ENCODE data around the gene DUXA.
"Not testable (repeated sequence)": the region's sequence is repeated elsewhere in the genome, so short reads cannot be mapped to it uniquely, and the experiment has no call there.

The DUXA gene

GRCh38 chr19:57167385-57167784 lies at the start of gene DUXA:
DUXA (minus strand) TSS chr19:57167485; CDS start chr19:57167443, 42 bp downstream.
- H3K4me1 ChIP-seq: peaks cover 0 to 12% (median 5%) of the 10 kb centered on the region in 4 donors
- peak within 1 kb of the TSS in 1 of 2 donors; percentile 13 for H3K27ac ChIP-seq
- DNase-seq: no peak
- no peaks in the 10 kb centered on the region for H3K27me3 ChIP-seq
- H3K36me3 ChIP-seq: no peaks in the 10 kb centered on the region
- no peaks in the 10 kb centered on the region for H3K9me3 ChIP-seq
- TF ChIP-seq, protein P1, sequence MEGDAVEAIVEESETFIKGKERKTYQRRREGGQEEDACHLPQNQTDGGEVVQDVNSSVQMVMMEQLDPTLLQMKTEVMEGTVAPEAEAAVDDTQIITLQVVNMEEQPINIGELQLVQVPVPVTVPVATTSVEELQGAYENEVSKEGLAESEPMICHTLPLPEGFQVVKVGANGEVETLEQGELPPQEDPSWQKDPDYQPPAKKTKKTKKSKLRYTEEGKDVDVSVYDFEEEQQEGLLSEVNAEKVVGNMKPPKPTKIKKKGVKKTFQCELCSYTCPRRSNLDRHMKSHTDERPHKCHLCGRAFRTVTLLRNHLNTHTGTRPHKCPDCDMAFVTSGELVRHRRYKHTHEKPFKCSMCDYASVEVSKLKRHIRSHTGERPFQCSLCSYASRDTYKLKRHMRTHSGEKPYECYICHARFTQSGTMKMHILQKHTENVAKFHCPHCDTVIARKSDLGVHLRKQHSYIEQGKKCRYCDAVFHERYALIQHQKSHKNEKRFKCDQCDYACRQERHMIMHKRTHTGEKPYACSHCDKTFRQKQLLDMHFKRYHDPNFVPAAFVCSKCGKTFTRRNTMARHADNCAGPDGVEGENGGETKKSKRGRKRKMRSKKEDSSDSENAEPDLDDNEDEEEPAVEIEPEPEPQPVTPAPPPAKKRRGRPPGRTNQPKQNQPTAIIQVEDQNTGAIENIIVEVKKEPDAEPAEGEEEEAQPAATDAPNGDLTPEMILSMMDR (IDR thresholded peaks at IDR 0.05): no peak
- H3K4me3 ChIP-seq: no peak within 1 kb of the TSS
- intact Hi-C loops (cut with DNase I; ENCODE audit: low total_unique reads): no loop called here

DNA sequence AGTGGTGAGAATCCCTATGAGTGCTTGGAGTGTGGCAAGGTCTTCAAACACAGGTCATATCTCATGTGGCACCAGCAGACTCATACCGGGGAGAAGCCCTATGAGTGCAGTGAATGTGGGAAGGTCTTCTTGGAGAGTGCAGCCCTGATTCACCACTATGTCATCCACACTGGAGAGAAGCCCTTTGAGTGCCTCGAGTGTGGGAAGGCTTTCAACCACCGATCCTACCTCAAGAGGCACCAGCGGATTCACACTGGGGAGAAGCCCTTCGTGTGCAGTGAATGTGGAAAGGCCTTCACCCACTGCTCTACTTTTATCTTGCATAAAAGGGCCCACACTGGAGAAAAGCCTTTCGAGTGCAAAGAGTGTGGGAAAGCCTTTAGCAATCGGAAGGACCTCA lies 44.8 kb upstream of the DUXA start:
- H3K9me3 ChIP-seq: peaks cover 2 to 93% (median 48%) of the 10 kb centered on the region in 3 donors

GRCh38 chr19:57210381-57210780 lies 43.1 kb upstream of the DUXA start:
- no peaks in the 10 kb centered on the region for H3K27me3 ChIP-seq
- peaks cover 89 to 97% (median 95%) of the 10 kb centered on the region in 3 donors for H3K36me3 ChIP-seq
- H3K9me3 ChIP-seq: peaks cover 2 to 86% (median 55%) of the 10 kb centered on the region in 3 donors
- TF ChIP-seq, protein P1 (IDR thresholded peaks at IDR 0.05): no peak
- H3K4me1 ChIP-seq: no peaks in the 10 kb centered on the region
- no peak for DNase-seq
- no peak overlapping the region for H3K27ac ChIP-seq
- intact Hi-C loops (cut with DNase I; ENCODE audit: low total_unique reads): no loop called here
- H3K4me3 ChIP-seq: no peak overlapping the region

More for the DNA sequence above, 44.8 kb upstream of the DUXA start:
- no peak overlapping the region for H3K27ac ChIP-seq
- TF ChIP-seq, protein P1 (IDR thresholded peaks at IDR 0.05): no peak
- no peak overlapping the region for H3K4me3 ChIP-seq
- DNase-seq: no peak
- intact Hi-C loops (cut with DNase I; ENCODE audit: low total_unique reads): no loop called here
- no peaks in the 10 kb centered on the region for H3K4me1 ChIP-seq
- no peaks in the 10 kb centered on the region for H3K27me3 ChIP-seq
- H3K36me3 ChIP-seq: peaks cover 89 to 98% (median 97%) of the 10 kb centered on the region in 3 donors

DNA sequence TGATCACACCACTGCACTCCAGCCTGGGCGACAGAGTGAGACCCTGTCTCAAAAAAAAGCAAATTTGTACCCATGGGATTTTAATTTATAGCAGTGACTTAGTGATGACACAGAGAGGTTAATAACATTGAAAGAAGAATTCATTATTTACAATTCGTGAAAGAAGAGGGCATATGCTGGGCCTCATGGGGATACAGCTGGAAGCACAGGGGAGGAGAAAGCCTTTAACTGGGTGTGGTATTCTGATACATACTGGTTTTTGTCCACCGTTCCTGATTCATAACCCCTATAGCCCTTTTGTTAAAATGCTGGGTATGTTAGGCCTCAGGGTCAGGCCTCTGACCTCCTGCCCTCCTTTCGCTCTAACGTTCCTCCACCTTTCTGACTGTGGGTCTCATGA lies 34.9 kb upstream of the DUXA start:
- no peak overlapping the region for H3K27ac ChIP-seq
- TF ChIP-seq, protein P1 (IDR thresholded peaks at IDR 0.05): no peak
- intact Hi-C loops (cut with DNase I; ENCODE audit: low total_unique reads): no loop called here
- no peaks in the 10 kb centered on the region for H3K4me1 ChIP-seq
- peaks cover 95 to 97% (median 97%) of the 10 kb centered on the region in 3 donors for H3K36me3 ChIP-seq
- H3K9me3 ChIP-seq: peaks cover 0 to 51% (median 30%) of the 10 kb centered on the region in 3 donors
- no peaks in the 10 kb centered on the region for H3K27me3 ChIP-seq
- H3K4me3 ChIP-seq: no peak overlapping the region
- DNase-seq: no peak

DNA sequence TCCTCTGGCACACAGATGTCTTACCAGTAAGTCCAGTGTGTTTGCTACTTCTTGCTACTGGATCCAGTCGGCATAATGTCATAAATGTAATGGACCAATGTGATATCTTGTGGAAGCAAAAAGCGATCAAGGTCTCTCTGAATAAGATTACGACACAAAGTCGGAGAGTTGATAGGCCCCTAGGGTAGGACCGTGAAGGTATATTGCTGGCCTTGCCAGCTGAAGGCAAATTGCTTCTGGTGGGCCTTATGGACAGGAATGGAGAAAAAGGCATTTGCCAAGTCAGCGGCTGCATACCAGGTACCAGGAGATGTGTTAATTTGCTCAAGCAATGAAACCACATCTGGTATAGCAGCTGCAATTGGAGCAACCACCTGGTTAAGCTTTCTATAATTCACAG lies 30.6 kb upstream of the DUXA start:
- H3K27ac ChIP-seq; H3K4me3 ChIP-seq; H3K27me3 ChIP-seq; DNase-seq; intact Hi-C loops (cut with DNase I; ENCODE audit: low total_unique reads): not testable (repeated sequence)
- Histone ChIP-seq H3K9me3 (peaks cover 0 to 24% (median 6%) of the 10 kb centered on the region in 3 donors), H3K36me3 (peaks cover 95 to 96% (median 96%) of the 10 kb centered on the region in 3 donors), H3K4me1 (peaks cover 0 to 11% (median 8%) of the 10 kb centered on the region in 4 donors)

- H3K36me3 ChIP-seq: peaks cover 47 to 50% (median 48%) of the 10 kb centered on the region in 3 donors
- no peak for DNase-seq
- intact Hi-C loops (cut with DNase I; ENCODE audit: low total_unique reads): no loop called here
These were observed 25.7 kb upstream of the DUXA start for GRCh38 chr19:57192993-57193392.

More at GRCh38 chr19:57192993-57193392, 25.7 kb upstream of the DUXA start:
- peaks cover 0 to 5% (median 0%) of the 10 kb centered on the region in 3 donors for H3K9me3 ChIP-seq
- H3K4me1 ChIP-seq: peaks cover 4 to 23% (median 17%) of the 10 kb centered on the region in 4 donors
- TF ChIP-seq, protein P1 (IDR thresholded peaks at IDR 0.05): no peak
- H3K27ac ChIP-seq: no peak overlapping the region
- no peaks in the 10 kb centered on the region for H3K27me3 ChIP-seq
- peak overlapping the region; percentile 90 to 99 for H3K4me3 ChIP-seq

All from tibial artery (tissue), 4 donors.